Measurements from ENCODE around the gene ALK.

Gene ALK

GRCh38 chr2:29918941-29919340, 2.4 kb downstream of the ALK start:
- POLR2A ChIA-PET: no interaction called here
- no peak for TF ChIP-seq CTCF (IDR thresholded peaks at IDR 0.05; ENCODE audit: control extremely low read depth, extremely low read depth, low read depth, missing control alignments)
- no peak for DNase-seq (ENCODE audit: extremely low spot score)
- CTCF ChIA-PET: interaction anchor here (1.1 to 8.0 kb wide), 3 partner anchors 9 to 154 kb away, joined by 3 to 71 read pairs (median 4); no protein-coding TSS in a partner anchor

- TF ChIP-seq CTCF (IDR thresholded peaks at IDR 0.05; ENCODE audit: control extremely low read depth, extremely low read depth, low read depth, missing control alignments): no peak
- POLR2A ChIA-PET: no interaction called here
- DNase-seq (ENCODE audit: extremely low spot score): no peak
- CTCF ChIA-PET: no interaction called here
Observed at GRCh38 chr2:29917781-29918180, 3.6 kb downstream of the ALK start.

GRCh38 chr2:29916571-29916970, 4.8 kb downstream of the ALK start:
- ChIA-PET POLR2A (no interaction called here), CTCF (no interaction called here)
- no peak for TF ChIP-seq CTCF (IDR thresholded peaks at IDR 0.05; ENCODE audit: control extremely low read depth, extremely low read depth, low read depth, missing control alignments)
- DNase-seq (ENCODE audit: extremely low spot score): no peak

- POLR2A ChIA-PET: no interaction called here
- no peak for TF ChIP-seq CTCF (IDR thresholded peaks at IDR 0.05; ENCODE audit: control extremely low read depth, extremely low read depth, low read depth, missing control alignments)
- CTCF ChIA-PET: interaction anchor here (1.0 to 4.8 kb wide), 2 partner anchors 11 to 161 kb away, joined by 4 to 47 read pairs; partner anchors contain the start of gene ALK
- no peak for DNase-seq (ENCODE audit: extremely low spot score)
Observed at GRCh38 chr2:29910960-29911359, 10.4 kb downstream of the ALK start.

- ChIA-PET POLR2A (no interaction called here), CTCF (interaction anchor here (4.8 kb wide), 1 partner anchor 12 kb away, joined by 47 read pairs; the partner anchor contains the start of gene ALK)
- DNase-seq (ENCODE audit: extremely low spot score): no peak
- no peak for TF ChIP-seq CTCF (IDR thresholded peaks at IDR 0.05; ENCODE audit: control extremely low read depth, extremely low read depth, low read depth, missing control alignments)
Observed at GRCh38 chr2:29910465-29910864, 10.9 kb downstream of the ALK start.

- POLR2A ChIA-PET: no interaction called here
- no peak for DNase-seq (ENCODE audit: extremely low spot score)
- CTCF ChIA-PET: no interaction called here
- no peak for TF ChIP-seq CTCF (IDR thresholded peaks at IDR 0.05; ENCODE audit: control extremely low read depth, extremely low read depth, low read depth, missing control alignments)
Observed at GRCh38 chr2:29902356-29902755, 19.0 kb downstream of the ALK start.

Data from GM10248 (cell line).